HG03280 (cell line): ENCODE measurements around the gene SDK1.
"Not testable (repeated sequence)": the region's sequence is repeated elsewhere in the genome, so short reads cannot be mapped to it uniquely, and the experiment has no call there.

ENCODE experiments used
- ATAC-seq: cut with Tn5 transposase; IDR thresholded peaks from one replicate; pipeline ENCODE4 v1.9.1; 2021; ENCODE audit warnings: mild to moderate bottlenecking, moderate library complexity; ENCODE audit not compliant: unreplicated experiment

SDK1 gene

GRCh38 chr7:3648276-3648675 is 347.2 kb downstream of the SDK1 start:
- no peak for ATAC-seq

- no peak for ATAC-seq
Observed at GRCh38 chr7:3649250-3649649, 348.2 kb downstream of the SDK1 start.

- no peak for ATAC-seq
Observed at GRCh38 chr7:3649678-3650440, 348.8 kb downstream of the SDK1 start.

- no peak for ATAC-seq
Observed at GRCh38 chr7:3650844-3651243, 349.8 kb downstream of the SDK1 start.

GRCh38 chr7:3655635-3656034 is 354.6 kb downstream of the SDK1 start:
- no peak for ATAC-seq

- ATAC-seq: no peak
Observed at GRCh38 chr7:3657206-3657605, 356.2 kb downstream of the SDK1 start.

GRCh38 chr7:3668743-3669142 is 367.7 kb downstream of the SDK1 start:
- ATAC-seq: no peak

GRCh38 chr7:3670898-3671297 is 369.8 kb downstream of the SDK1 start:
- no peak for ATAC-seq

GRCh38 chr7:3673524-3673923 is 372.5 kb downstream of the SDK1 start:
- ATAC-seq: no peak

- ATAC-seq: no peak
Observed at GRCh38 chr7:3678314-3678810, 377.3 kb downstream of the SDK1 start.

- ATAC-seq: no peak
Observed at GRCh38 chr7:3682028-3682710, 381.1 kb downstream of the SDK1 start.

GRCh38 chr7:3683546-3684539 is 382.8 kb downstream of the SDK1 start:
- no peak for ATAC-seq

GRCh38 chr7:3688071-3688470 is 387.0 kb downstream of the SDK1 start:
- ATAC-seq: no peak

- no peak for ATAC-seq
Observed at GRCh38 chr7:3688842-3689241, 387.8 kb downstream of the SDK1 start.

- no peak for ATAC-seq
Observed at GRCh38 chr7:3691478-3692158, 390.6 kb downstream of the SDK1 start.

GRCh38 chr7:3695602-3696001 is 394.6 kb downstream of the SDK1 start:
- ATAC-seq: no peak

GRCh38 chr7:3696113-3696512 is 395.1 kb downstream of the SDK1 start:
- no peak for ATAC-seq

GRCh38 chr7:3697472-3697871 is 396.4 kb downstream of the SDK1 start:
- ATAC-seq: no peak

- ATAC-seq: no peak
Observed at GRCh38 chr7:3705258-3705657, 404.2 kb downstream of the SDK1 start.

GRCh38 chr7:3706091-3706490 is 405.0 kb downstream of the SDK1 start:
- not testable (repeated sequence) for ATAC-seq

GRCh38 chr7:3710122-3710521 is 409.1 kb downstream of the SDK1 start:
- ATAC-seq: no peak
